Activated CD4-positive, CD25-positive, alpha-beta regulatory T cell treated with anti-CD3 and anti-CD28 coated beads, Interleukin-2, amount 50 U/mL, for 24 hours (primary cell): Measurements from ENCODE around the gene NUP93.
"Not testable (repeated sequence)": the region's sequence is repeated elsewhere in the genome, so short reads cannot be mapped to it uniquely, and the experiment has no call there.

Experiments used
- ATAC-seq, 2 donors: fragments of 150-1000 bp; cut with Tn5 transposase; one replicate each; pipeline ENCODE4 v1.10.0; 2021; ENCODE audit warnings: mild to moderate bottlenecking in 1 of 2, moderate library complexity in 1 of 2

NUP93 gene

GRCh38 chr16:56851671-56852400 lies 121.9 kb downstream of the NUP93 start:
- ATAC-seq, result no peak

GRCh38 chr16:56852401-56852730 lies 122.4 kb downstream of the NUP93 start:
- no peak for ATAC-seq

DNA sequence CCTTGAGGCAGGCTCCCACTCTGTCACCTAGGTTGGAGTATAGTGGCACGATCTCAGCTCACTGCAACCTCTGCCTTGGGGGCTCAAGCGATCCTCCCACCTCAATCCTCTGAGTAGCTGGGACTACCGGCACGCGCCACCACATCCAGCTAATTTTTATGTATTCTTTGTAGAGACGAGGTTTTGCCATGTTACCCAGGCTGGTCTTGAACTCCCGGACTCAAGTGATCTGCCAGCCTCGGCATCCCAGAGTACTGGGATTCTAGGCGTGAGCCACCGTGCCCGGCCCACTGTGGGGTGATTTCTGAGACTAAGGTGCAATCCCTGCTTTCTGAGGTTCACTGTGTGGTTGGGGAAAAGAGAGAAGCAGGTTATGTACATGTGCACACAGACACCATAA lies 123.0 kb downstream of the NUP93 start:
- ATAC-seq, result no peak

DNA sequence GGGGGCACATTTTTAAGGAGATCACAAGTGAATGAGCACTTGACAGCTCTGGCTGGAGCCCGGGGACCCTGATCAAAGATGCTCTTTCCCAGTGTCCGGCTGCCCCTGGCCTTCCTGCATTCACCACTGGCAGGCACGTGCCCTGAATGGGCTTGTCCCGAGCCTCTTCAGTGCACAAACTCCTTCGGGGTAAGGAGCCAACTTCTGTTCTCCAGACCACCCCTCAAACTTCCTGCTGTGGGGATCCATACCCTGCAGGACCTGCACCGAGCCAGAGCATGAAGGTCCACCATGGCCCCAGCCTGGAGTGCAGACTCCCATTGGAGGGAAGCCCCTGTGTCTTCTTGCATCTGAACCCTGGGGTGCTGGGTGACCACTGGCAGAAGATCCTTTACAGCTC lies 125.3 kb downstream of the NUP93 start:
- no peak for ATAC-seq

DNA sequence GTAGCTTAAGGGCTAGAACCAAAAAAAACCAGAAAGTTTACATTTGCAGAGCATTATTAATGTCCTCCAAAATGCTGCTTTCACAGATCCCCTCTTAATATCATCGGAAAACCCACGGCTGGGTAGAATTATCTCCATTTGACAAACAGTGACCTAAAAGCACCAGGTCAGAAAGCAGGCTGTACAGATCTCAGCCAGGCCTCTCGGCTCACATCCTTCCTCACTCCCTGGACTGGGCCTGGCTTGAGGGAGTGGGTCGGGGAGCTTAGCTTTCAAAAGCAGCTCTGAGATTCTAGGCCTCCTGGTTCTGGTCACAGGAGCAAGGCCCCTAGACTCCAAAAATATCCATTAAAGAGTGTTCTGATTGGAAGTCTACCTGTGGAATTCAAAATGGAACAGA lies 126.0 kb downstream of the NUP93 start:
- no peak for ATAC-seq

GRCh38 chr16:56856876-56857447 lies 127.0 kb downstream of the NUP93 start:
- no peak for ATAC-seq

GRCh38 chr16:56858374-56858773 lies 128.4 kb downstream of the NUP93 start:
- ATAC-seq, result no peak

- ATAC-seq, result no peak
Measured at GRCh38 chr16:56859636-56860035, 129.7 kb downstream of the NUP93 start.

- ATAC-seq, result peak; percentile 55 to 93
Measured at GRCh38 chr16:56860226-56861020, 130.5 kb downstream of the NUP93 start.

DNA sequence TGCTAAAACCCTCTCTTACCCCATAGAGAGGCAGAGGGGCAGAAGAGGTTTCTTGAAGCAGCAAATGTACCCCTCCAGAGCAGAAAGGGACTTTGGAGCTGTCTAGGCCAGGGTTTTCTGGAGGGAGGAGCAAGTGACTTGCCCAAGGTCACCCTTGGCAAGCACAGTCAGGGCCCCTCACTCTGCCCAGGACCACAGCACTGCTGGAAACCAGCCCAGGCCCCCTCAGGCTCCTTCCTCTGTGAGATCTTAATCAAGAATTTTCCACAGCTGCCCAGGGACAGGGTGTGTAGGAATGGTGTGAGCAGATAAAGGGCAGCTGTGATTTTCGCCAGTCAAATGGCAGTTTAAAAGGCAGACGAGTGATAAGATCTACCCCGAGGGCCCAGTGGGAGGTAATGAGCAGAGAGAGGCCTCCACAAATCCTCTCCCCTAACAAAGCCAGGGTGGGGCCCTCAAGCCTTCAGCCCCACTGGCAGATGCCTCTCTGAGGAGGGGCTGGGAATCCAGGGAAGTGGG lies 131.2 kb downstream of the NUP93 start:
- ATAC-seq, result no peak

- no peak for ATAC-seq
Measured at GRCh38 chr16:56861756-56862155, 131.8 kb downstream of the NUP93 start.

DNA sequence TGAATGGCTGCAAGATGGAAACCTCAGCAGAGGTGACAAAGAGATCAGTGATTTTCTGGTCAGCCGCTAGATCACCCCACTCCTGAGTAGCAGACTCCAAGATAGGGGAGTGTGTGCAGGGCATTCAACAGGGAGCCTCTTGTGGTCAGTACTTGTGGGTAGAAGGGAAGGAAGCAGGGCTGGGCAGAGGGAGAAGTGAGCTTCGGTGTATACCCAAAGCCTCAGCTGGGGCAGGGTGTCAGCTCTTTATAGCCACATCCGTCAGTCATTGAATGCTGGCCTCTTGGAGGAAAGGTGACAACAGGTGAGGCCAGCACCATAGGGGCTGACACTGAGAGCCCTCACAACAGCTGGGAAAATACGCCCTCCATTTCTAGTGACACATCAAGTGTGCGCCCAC lies 132.8 kb downstream of the NUP93 start:
- no peak for ATAC-seq

GRCh38 chr16:56864960-56865359 lies 135.0 kb downstream of the NUP93 start, which contains the start of gene SLC12A3:
Gene SLC12A3, plus strand, starts transcription at chr16:56865207. Its CDS starts 29 bp downstream, at chr16:56865236.
- ATAC-seq, result no peak

- ATAC-seq, result no peak
Measured at GRCh38 chr16:56865394-56866062, 135.6 kb downstream of the NUP93 start.

GRCh38 chr16:56866955-56867830 lies 137.3 kb downstream of the NUP93 start:
- no peak for ATAC-seq

- no peak for ATAC-seq
Measured at GRCh38 chr16:56868175-56868574, 138.2 kb downstream of the NUP93 start.

DNA sequence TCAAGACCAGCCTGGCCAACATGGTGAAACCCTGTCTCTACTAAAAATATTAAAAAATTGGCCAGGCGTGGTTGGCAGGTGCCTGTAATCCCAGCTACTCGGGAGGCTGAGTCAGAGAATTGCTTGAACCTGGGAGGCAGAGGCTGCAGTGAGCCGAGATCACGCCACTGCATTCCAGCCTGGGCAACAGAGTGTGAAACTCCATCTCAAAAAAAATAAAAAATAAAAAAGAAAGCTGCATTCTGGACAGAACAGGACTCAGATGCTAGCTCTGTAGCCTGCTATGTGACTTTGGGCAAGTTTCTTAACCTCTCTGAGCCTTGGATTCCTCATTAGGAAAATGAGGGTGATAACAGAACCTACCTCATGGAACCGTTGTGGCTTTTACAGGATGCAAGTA lies 138.8 kb downstream of the NUP93 start:
- not testable (repeated sequence) for ATAC-seq

DNA sequence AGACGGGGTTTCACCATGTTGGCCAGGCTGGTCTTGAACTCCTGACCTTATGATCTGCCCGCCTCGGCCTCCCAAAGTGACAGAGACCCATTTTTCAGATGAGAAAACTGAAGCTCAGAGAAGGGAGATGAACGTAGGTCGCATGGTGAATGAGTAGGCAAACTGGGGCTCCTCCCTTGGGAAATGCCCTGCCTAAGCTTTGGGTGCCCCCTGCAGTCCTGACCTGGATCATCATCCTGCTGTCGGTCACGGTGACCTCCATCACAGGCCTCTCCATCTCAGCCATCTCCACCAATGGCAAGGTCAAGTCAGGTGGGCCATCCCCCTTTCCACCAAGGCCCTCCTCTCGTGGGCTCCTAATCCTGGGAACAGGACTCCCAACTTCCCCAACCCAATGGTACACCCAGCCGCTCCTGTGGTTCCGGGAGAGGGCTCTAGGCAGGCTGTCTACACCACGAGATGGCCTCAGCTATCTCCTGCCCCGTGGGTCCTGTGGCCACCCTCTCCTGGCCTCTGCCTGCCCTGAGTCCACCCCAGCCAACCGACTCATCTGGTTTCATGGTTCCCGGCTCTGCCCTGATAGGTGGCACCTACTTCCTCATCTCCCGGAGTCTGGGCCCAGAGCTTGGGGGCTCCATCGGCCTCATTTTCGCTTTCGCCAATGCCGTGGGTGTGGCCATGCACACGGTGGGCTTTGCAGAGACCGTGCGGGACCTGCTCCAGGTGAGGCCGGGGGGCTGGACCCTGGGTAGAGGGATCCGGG lies 139.8 kb downstream of the NUP93 start:
- ATAC-seq, result peak; percentile 34 to 46

DNA sequence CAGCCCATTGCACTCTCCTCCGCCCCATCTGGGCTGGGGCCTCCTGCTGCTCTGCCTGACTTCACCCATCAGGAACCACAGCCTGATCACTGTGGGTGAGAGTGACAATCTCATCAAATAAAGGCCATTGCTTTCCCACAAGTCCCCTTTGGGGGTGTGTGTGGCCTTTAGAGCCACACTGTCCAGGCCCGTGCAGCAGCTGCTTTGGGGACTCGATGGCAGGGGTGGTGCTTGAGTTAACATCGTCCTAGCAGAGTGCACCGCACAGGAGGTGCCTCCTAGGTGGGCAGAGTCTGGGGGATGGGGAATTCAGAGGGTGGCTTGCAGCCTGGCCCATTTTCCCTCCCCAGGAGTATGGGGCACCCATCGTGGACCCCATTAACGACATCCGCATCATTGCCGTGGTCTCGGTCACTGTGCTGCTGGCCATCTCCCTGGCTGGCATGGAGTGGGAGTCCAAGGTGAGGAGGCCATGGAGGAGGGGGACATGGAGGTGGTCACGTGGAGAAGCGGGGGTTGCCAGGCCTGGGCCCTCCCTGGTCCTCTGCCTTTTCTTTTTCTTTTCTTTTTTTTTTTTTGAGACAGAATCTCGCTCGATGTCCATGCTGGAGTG lies 140.5 kb downstream of the NUP93 start:
- peak in 1 of 2 donors; percentile 15 for ATAC-seq

- peak; percentile 23 to 36 for ATAC-seq
Measured at GRCh38 chr16:56871172-56871593, 141.3 kb downstream of the NUP93 start.
